Measurements from ENCODE around the gene DGUOK. TPM values are rescaled to one million over a fixed set of nuclear protein-coding genes. Genes with fewer than 3 reads are reported as not detected.

The DGUOK gene
- total and polyA plus RNA-seq, 10 of the 15 experiments (the other 5 are each of a cell fraction or from before 2014, with no cell fraction given) = 64.4 to 234 (median 91.4) TPM

DNA sequence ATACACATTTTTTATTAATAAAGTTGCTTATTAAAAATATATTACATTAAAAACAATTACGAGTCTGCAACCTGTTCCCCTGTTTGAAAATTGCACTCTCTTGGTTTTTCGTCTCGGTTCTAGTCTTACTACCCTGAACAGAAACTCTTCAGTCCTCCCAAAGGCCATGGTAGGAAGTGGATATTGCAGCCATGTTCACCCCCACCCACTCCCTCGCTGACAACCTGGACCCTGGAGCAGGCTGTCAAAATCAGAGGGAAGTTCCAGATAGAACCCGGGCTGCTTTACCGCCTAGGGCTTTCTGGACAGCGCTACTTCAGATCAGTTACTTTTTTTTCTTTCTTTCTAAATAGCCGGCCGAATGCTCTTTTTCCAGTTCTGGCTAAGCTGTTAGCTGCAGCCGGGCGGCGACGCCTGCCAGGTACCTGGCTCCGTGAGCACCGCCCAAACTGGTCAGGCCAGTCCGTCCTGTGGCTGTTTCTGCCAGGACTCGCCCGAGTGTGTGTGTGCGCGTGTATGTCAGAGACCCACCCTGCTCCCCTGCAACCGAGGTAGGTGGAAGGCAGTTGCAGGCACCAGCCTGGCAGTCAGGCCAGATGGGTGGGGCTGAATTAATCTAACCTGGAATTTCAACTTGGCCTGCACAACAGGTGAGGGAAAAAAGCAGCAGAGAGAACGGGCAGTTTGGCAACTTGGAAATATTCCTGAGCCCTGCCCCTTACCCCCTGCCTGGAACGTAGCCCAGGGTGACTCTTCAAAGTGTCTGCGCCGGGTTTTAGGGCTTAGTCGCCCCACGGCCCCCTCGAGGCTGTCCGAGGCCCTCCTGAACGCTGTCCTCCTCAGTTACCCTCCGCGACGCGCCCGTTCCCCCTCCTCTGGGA lies 56.9 kb downstream of the DGUOK start:
- Histone ChIP-seq H3K9me3 (replicated peaks; ENCODE audit: control insufficient read depth, insufficient read depth, low read length) (no peaks in the 10 kb centered on the region), H3K79me2 (ENCODE audit: control insufficient read depth, insufficient read depth, low read length) (peaks cover 82% of the 10 kb centered on the region), H3K4me3 (peak overlapping the region; percentile 83), H3K36me3 (ENCODE audit: control insufficient read depth in 2 of 2, insufficient read depth in 2 of 2, low read length in 1 of 2) (peaks cover 0 to 13% of the 10 kb centered on the region in 2 experiments; a peak in 1 of 4 replicates), H4K20me1 (ENCODE audit: control insufficient read depth, insufficient read depth) (peaks cover 12% of the 10 kb centered on the region; the same call in 1 of the 2 replicates), H3K27ac (ENCODE audit: control insufficient read depth, insufficient read depth) (peak overlapping the region; percentile 88), H3K9ac (ENCODE audit: control insufficient read depth, insufficient read depth, low read length) (peak overlapping the region; percentile 79), H3K4me2 (ENCODE audit: control insufficient read depth, insufficient read depth) (peak overlapping the region; percentile 60), H3K27me3 (replicated peaks in 1 of 2; ENCODE audit: control insufficient read depth in 2 of 2, insufficient read depth in 2 of 2, low read length in 1 of 2) (no peaks in the 10 kb centered on the region), H3K4me1 (ENCODE audit: control insufficient read depth, insufficient read depth, low read length) (peaks cover 20% of the 10 kb centered on the region), H2AFZ (ENCODE audit: control insufficient read depth, low read depth, low read length) (peak overlapping the region; percentile 52)
- RAD21 ChIA-PET (ENCODE audit: unreplicated experiment) = interaction anchor here (4.4 kb wide), 1 partner anchor 13 kb away, joined by 23 read pairs; no protein-coding TSS in a partner anchor
- TSS peak; percentile 40 for BruUV-seq (replicated peaks)
- ATAC-seq (peak; percentile 23), FAIRE-seq (no peak), DNase-seq (ENCODE audit: low read depth, low spot score) (no peak)
- CTCF ChIA-PET = interaction anchor here (1.4 kb wide), 1 partner anchor 160 kb away, joined by 3 read pairs; no protein-coding TSS in a partner anchor
- intact Hi-C loops (cut with micrococcal nuclease; ENCODE audit: unreplicated experiment) = loop anchor here (1.0 to 10.0 kb wide), 4 partner anchors 12 to 159 kb away; partner anchors contain the start of genes DGUOK and STAMBP
- 14% methylated on average over 35 of the region's 35 CpGs for WGBS (ENCODE audit: insufficient coverage, insufficient replicate concordance, low lambda C conversion rate, missing lambda C conversion rate)
- SMC1A ChIA-PET (ENCODE audit: uncharacterized antibody, unreplicated experiment) = interaction anchor here (0.6 to 1.3 kb wide), 4 partner anchors 11 to 50 kb away, joined by 3 to 6 read pairs (median 4); no protein-coding TSS in a partner anchor
- in situ Hi-C loops (cut with MboI) = no loop called here
- POLR2A ChIA-PET = interaction anchor here (1.0 to 3.6 kb wide), 2 partner anchors 19 to 37 kb away, joined by 3 to 19 read pairs; no protein-coding TSS in a partner anchor
- TF ChIP-seq RAD21 (IDR thresholded peaks at IDR 0.05; ENCODE audit: insufficient read depth, low read depth, low read length) (peak; percentile 42), SIN3A (IDR thresholded peaks at IDR 0.05; ENCODE audit: low read depth, low read length) (no peak), IKZF2 (IDR thresholded peaks at IDR 0.05) (0 out of 4 replicates have a peak, but pooled peaks of 1 of the 2 experiments have one; percentile 40), TBL1XR1 (IDR thresholded peaks at IDR 0.05; ENCODE audit: low read depth, low read length) (no peak), SMC3 (IDR thresholded peaks at IDR 0.05; ENCODE audit: borderline replicate concordance, low read length) (peak; percentile 7; the same call in 1 of the 2 replicates), TCF7 (IDR thresholded peaks at IDR 0.05; ENCODE audit: borderline replicate concordance) (no peak), STAT1 (conservative IDR thresholded peaks at IDR 0.05) (no peak), BHLHE40 (IDR thresholded peaks at IDR 0.05; ENCODE audit: borderline replicate concordance in 1 of 2, low read depth in 2 of 2, low read length in 1 of 2) (no peak), NFXL1 (IDR thresholded peaks at IDR 0.05; ENCODE audit: borderline replicate concordance) (no peak), CREB1 (IDR thresholded peaks at IDR 0.05; ENCODE audit: low read depth) (no peak), MYB (IDR thresholded peaks at IDR 0.05; ENCODE audit: borderline replicate concordance, low read depth, low read length) (no peak), YBX1 (IDR thresholded peaks at IDR 0.05) (no peak)
- TF ChIP-seq, protein P1, sequence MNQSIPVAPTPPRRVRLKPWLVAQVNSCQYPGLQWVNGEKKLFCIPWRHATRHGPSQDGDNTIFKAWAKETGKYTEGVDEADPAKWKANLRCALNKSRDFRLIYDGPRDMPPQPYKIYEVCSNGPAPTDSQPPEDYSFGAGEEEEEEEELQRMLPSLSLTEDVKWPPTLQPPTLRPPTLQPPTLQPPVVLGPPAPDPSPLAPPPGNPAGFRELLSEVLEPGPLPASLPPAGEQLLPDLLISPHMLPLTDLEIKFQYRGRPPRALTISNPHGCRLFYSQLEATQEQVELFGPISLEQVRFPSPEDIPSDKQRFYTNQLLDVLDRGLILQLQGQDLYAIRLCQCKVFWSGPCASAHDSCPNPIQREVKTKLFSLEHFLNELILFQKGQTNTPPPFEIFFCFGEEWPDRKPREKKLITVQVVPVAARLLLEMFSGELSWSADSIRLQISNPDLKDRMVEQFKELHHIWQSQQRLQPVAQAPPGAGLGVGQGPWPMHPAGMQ (IDR thresholded peaks at IDR 0.05; ENCODE audit: borderline replicate concordance) = no peak
- TF ChIP-seq, protein P2, sequence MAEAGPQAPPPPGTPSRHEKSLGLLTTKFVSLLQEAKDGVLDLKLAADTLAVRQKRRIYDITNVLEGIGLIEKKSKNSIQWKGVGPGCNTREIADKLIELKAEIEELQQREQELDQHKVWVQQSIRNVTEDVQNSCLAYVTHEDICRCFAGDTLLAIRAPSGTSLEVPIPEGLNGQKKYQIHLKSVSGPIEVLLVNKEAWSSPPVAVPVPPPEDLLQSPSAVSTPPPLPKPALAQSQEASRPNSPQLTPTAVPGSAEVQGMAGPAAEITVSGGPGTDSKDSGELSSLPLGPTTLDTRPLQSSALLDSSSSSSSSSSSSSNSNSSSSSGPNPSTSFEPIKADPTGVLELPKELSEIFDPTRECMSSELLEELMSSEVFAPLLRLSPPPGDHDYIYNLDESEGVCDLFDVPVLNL (IDR thresholded peaks at IDR 0.05; ENCODE audit: low read depth, low read length) = 0 out of 2 replicates have a peak, but pooled peaks have one; percentile 7
- TF ChIP-seq, protein P3, sequence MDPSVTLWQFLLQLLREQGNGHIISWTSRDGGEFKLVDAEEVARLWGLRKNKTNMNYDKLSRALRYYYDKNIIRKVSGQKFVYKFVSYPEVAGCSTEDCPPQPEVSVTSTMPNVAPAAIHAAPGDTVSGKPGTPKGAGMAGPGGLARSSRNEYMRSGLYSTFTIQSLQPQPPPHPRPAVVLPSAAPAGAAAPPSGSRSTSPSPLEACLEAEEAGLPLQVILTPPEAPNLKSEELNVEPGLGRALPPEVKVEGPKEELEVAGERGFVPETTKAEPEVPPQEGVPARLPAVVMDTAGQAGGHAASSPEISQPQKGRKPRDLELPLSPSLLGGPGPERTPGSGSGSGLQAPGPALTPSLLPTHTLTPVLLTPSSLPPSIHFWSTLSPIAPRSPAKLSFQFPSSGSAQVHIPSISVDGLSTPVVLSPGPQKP (IDR thresholded peaks at IDR 0.05; ENCODE audit: low read depth, low read length) = no peak
- TF ChIP-seq, protein P4, sequence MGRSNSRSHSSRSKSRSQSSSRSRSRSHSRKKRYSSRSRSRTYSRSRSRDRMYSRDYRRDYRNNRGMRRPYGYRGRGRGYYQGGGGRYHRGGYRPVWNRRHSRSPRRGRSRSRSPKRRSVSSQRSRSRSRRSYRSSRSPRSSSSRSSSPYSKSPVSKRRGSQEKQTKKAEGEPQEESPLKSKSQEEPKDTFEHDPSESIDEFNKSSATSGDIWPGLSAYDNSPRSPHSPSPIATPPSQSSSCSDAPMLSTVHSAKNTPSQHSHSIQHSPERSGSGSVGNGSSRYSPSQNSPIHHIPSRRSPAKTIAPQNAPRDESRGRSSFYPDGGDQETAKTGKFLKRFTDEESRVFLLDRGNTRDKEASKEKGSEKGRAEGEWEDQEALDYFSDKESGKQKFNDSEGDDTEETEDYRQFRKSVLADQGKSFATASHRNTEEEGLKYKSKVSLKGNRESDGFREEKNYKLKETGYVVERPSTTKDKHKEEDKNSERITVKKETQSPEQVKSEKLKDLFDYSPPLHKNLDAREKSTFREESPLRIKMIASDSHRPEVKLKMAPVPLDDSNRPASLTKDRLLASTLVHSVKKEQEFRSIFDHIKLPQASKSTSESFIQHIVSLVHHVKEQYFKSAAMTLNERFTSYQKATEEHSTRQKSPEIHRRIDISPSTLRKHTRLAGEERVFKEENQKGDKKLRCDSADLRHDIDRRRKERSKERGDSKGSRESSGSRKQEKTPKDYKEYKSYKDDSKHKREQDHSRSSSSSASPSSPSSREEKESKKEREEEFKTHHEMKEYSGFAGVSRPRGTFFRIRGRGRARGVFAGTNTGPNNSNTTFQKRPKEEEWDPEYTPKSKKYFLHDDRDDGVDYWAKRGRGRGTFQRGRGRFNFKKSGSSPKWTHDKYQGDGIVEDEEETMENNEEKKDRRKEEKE (IDR thresholded peaks at IDR 0.05) = no peak

Measured in GM12878 (cell line).